HepG2 (cell line): ENCODE measurements around the gene MTA2. TPM values are rescaled to one million over a fixed set of nuclear protein-coding genes. Genes with fewer than 3 reads are reported as not detected.

Experiments used
- BORCS8-MEF2B ChIP-seq: sonication (generic); formaldehyde crosslinking; IDR thresholded peaks from 2 replicates; pipeline ENCODE4 v1.8.0; 2022; ENCODE audit warnings: mild to moderate bottlenecking, missing genetic modification reagents
- CREM ChIP-seq, 2 experiments: sonication (generic) in 1 of 2; formaldehyde crosslinking in 1 of 2; IDR thresholded peaks; 2 replicates each; pipeline versions ENCODE4 v1.4.0 to v1.6.1; 2016 to 2020; ENCODE audit warnings: antibody characterized with exemption in 1 of 2, mild to moderate bottlenecking in 1 of 2, missing genetic modification reagents in 1 of 2
- GZF1 ChIP-seq: sonication (generic); formaldehyde crosslinking; IDR thresholded peaks from 2 replicates; pipeline ENCODE4 v1.5.1; 2020; ENCODE audit warnings: mild to moderate bottlenecking, missing genetic modification reagents
- HDAC2 ChIP-seq: sonication (generic); formaldehyde crosslinking; IDR thresholded peaks from 2 replicates; pipeline ENCODE4 v1.4.0; 2020; ENCODE audit warnings: missing genetic modification reagents
- KDM2A ChIP-seq: sonication (generic); formaldehyde crosslinking; IDR thresholded peaks from 2 replicates; pipeline ENCODE4 v1.4.0; 2020; ENCODE audit warnings: low read depth, missing genetic modification reagents, borderline replicate concordance
- NR3C1 ChIP-seq: sonication (generic); formaldehyde crosslinking; IDR thresholded peaks from 2 replicates; pipeline ENCODE4 v1.4.0; 2020; ENCODE audit warnings: missing genetic modification reagents
- REST ChIP-seq, 2 experiments: IDR thresholded peaks; 2 replicates each; pipeline ENCODE4 v1.6.1; 2011 to 2012; ENCODE audit warnings: low read length in 2 of 2, borderline replicate concordance in 1 of 2, low read depth in 1 of 2, mild to moderate bottlenecking in 1 of 2, moderate library complexity in 1 of 2
- SATB2 ChIP-seq: sonication (generic); formaldehyde crosslinking; IDR thresholded peaks from 2 replicates; pipeline ENCODE4 v1.5.0; 2020; ENCODE audit warnings: missing genetic modification reagents
- SRSF1 ChIP-seq: fragments of 200-400 bp; formaldehyde crosslinking; optimal IDR thresholded peaks from 2 replicates; pipeline ENCODE3; 2017; ENCODE audit warnings: mild to moderate bottlenecking, low read depth, low read length, moderate library complexity
- TFDP2 ChIP-seq: sonication (generic); formaldehyde crosslinking; IDR thresholded peaks from 2 replicates; pipeline ENCODE4 v1.4.0; 2020; ENCODE audit warnings: missing genetic modification reagents
- TMF1 ChIP-seq: sonication (generic); formaldehyde crosslinking; IDR thresholded peaks from 2 replicates; pipeline ENCODE4 v1.8.1; 2022; ENCODE audit warnings: low read depth, missing genetic modification reagents
- ZNF136 ChIP-seq: sonication (generic); formaldehyde crosslinking; IDR thresholded peaks from 2 replicates; pipeline ENCODE4 v1.8.1; 2022; ENCODE audit warnings: low read depth, mild to moderate bottlenecking, moderate library complexity, missing genetic modification reagents
- ZNF264 ChIP-seq: sonication (generic); formaldehyde crosslinking; IDR thresholded peaks from 2 replicates; pipeline ENCODE4 v1.4.0; 2020; ENCODE audit warnings: missing genetic modification reagents
- ZNF598 ChIP-seq: sonication (generic); formaldehyde crosslinking; IDR thresholded peaks from 2 replicates; pipeline ENCODE4 v1.5.1; 2020; ENCODE audit warnings: mild to moderate bottlenecking, missing genetic modification reagents, borderline replicate concordance
- ZNF687 ChIP-seq: sonication (generic); formaldehyde crosslinking; IDR thresholded peaks from 2 replicates; pipeline ENCODE4 v1.5.1; 2020; ENCODE audit warnings: mild to moderate bottlenecking, missing genetic modification reagents, moderate library complexity
- polyA plus RNA-seq, 8 experiments: library from polyadenylated mRNA; depleted of rRNA in 3 of 8; stranded (reverse) in 7 of 8; unstranded in 1 of 8; fragments of >200 nt; fragmentation: Illumina TruSeq in 4 of 8; extraction: Trizol in 4 of 8; gene quantifications; 2 replicates each; pipeline versions ENCODE4 v1.2.1 to v1.2.3, GENCODE V29; 2011 to 2016; ENCODE audit warnings: low read depth in 4 of 8, missing spikeins in 1 of 8, mixed read lengths in 1 of 8; ENCODE audit not compliant: insufficient read depth in 1 of 8
- total RNA-seq, 5 experiments: library from RNA; depleted of rRNA; stranded (reverse); fragments of >200 nt; fragmentation: Illumina TruSeq; extraction: Trizol; gene quantifications; 2 replicates each; pipeline ENCODE4 v1.2.3, GENCODE V29; 2016; ENCODE audit warnings: low read depth in 1 of 5

MTA2 gene
- total and polyA plus RNA-seq, 2 of the 13 experiments (the other 11 are each of a cell fraction or from before 2014, with no cell fraction given) = 14.0 to 70.0 TPM

- TF ChIP-seq ZNF687 (CRISPR knock-in tag) (no peak), REST (IDR thresholded peaks at IDR 0.05; ENCODE audit: borderline replicate concordance in 1 of 2, low read depth in 1 of 2, low read length in 2 of 2) (no peak), ZNF264 (CRISPR knock-in tag) (no peak), KDM2A (no peak), TMF1 (CRISPR knock-in tag) (peak; percentile 13; the same call in 1 of the 2 replicates), SRSF1 (no peak), HDAC2 (CRISPR knock-in tag) (no peak), SATB2 (CRISPR knock-in tag) (no peak), ZNF598 (CRISPR knock-in tag) (0 out of 2 replicates have a peak, but pooled peaks have one; percentile 23), TFDP2 (CRISPR knock-in tag) (no peak), GZF1 (CRISPR knock-in tag) (no peak), BORCS8-MEF2B (CRISPR knock-in tag) (peak; percentile 10; the same call in 1 of the 2 replicates), NR3C1 (CRISPR knock-in tag) (no peak), ZNF136 (CRISPR knock-in tag) (0 out of 2 replicates have a peak, but pooled peaks have one; percentile 14), CREM (IDR thresholded peaks at IDR 0.05) (no peak), CREM (CRISPR knock-in tag; IDR thresholded peaks at IDR 0.05) (no peak)
Measured at GRCh38 chr11:62544581-62545436, 56.9 kb downstream of the MTA2 start (continued).
